ENCODE results near the gene NPHP4.

DNA sequence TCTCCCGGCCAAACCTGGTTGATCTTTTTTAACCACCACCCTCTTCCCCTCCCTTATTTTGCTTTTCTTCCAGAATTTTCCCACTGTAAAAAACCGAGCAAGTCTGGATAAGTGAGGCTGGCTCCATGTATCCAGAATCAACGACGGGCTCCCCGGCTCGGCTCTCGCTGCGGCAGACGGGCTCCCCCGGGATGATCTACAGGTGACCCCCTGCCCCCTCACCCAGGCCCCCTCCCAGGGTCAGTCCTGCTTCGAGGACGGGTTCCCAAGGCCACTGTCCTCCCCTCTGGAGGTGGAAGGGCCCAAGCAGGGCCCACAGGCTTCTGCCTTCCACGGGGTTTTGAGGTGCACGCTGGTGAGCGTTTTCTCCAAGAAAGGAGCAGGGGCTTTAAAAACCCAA, 48.2 kb upstream of the NPHP4 start:
- no peak for TF ChIP-seq SUZ12 (IDR thresholded peaks at IDR 0.05; ENCODE audit: extremely low read depth, insufficient read depth, insufficient read length)
- TF ChIP-seq ZNF274 (IDR thresholded peaks at IDR 0.05; ENCODE audit: low read depth, low read length) = no peak
- no peak for TF ChIP-seq YY1 (IDR thresholded peaks at IDR 0.05; ENCODE audit: insufficient read depth, insufficient read length)
